Gastrocnemius medialis (tissue), 4 donors: ENCODE data around the gene ZG16B. TPM values are rescaled to one million over a fixed set of nuclear protein-coding genes. Genes with fewer than 3 reads are reported as not detected.

ENCODE experiments used
- ATAC-seq, 2 donors: fragments of 150-250 bp; one replicate each; pipeline ENCODE4 v1.9.1; 2016
- DNase-seq, 2 donors: peaks; one replicate each; pipeline ENCODE4 v3.0.0-alpha.2; 2019
- H3K27ac ChIP-seq, 4 donors: fragments of 200-600 bp; sonication (generic); 1 replicate in 1 of 4; 2 replicates in 3 of 4; pipeline ENCODE4 v1.5.1; 2016 to 2018; ENCODE audit warnings: mild to moderate bottlenecking in 2 of 4, moderate library complexity in 1 of 4
- H3K27me3 ChIP-seq, 3 donors: fragments of 200-600 bp; sonication (generic) in 2 of 3; 1 replicate in 1 of 3; 2 replicates in 2 of 3; pipeline versions ENCODE4 v1.5.1 to v1.6.0; 2016 to 2019; ENCODE audit warnings: mild to moderate bottlenecking in 1 of 3, moderate library complexity in 1 of 3
- H3K36me3 ChIP-seq, 2 donors: fragments of 200-600 bp; sonication (generic) in 1 of 2; one replicate each; pipeline ENCODE4 v1.5.1; 2017 to 2018
- H3K4me1 ChIP-seq, 2 donors: fragments of 200-600 bp; sonication (generic) in 1 of 2; one replicate each; pipeline ENCODE4 v1.5.1; 2016 to 2017; ENCODE audit warnings: mild to moderate bottlenecking in 2 of 2
- H3K4me3 ChIP-seq, 4 donors: fragments of 200-600 bp; sonication (generic) in 3 of 4; 1 replicate in 1 of 4; 2 replicates in 3 of 4; pipeline ENCODE4 v1.5.1; 2016 to 2019; ENCODE audit warnings: mild to moderate bottlenecking in 2 of 4
- H3K9me3 ChIP-seq, 3 donors: fragments of 200-600 bp; sonication (generic) in 2 of 3; 1 replicate in 1 of 3; 2 replicates in 2 of 3; pipeline ENCODE4 v1.5.1; 2016 to 2019
- CTCF ChIP-seq, 5 experiments: fragments of 450-650 bp in 3 of 5; fragments of 200-600 bp in 2 of 5; sonication (generic) in 2 of 5; IDR thresholded peaks in 4 of 5; conservative IDR thresholded peaks in 1 of 5; 1 replicate in 4 of 5; 2 replicates in 1 of 5; pipeline ENCODE4 v1.5.1; 2016 to 2019; ENCODE audit warnings: antibody characterized with exemption in 5 of 5, mild to moderate bottlenecking in 3 of 5, moderate library complexity in 3 of 5
- POLR2A ChIP-seq, 2 donors: fragments of 450-650 bp; IDR thresholded peaks; one replicate each; pipeline ENCODE4 v1.6.1; 2017; ENCODE audit warnings: antibody characterized with exemption in 2 of 2, mild to moderate bottlenecking in 2 of 2, moderate library complexity in 2 of 2
- in situ Hi-C, 4 donors: fragments of 200-750 bp; cut with MboI; loops; one replicate each; pipeline versions ENCODE4 v1.15.0 to v1.8.0; 2017; ENCODE audit warnings: low sequenced_read_pairs in 4 of 4
- intact Hi-C: fragments of 100-400 bp; cut with DNase I; formaldehyde crosslinking; loops from one replicate; pipeline ENCODE4 v1.15.1; 2023; ENCODE audit warnings: low total_unique reads
- total RNA-seq, 4 donors: library from RNA; depleted of rRNA; stranded (reverse); fragments of >200 nt; gene quantifications; one replicate each; pipeline versions ENCODE4 v1.1.0 to v1.2.3, GENCODE V29; 2016

Gene ZG16B
- total RNA-seq, 4 donors from 2014 or later, result not detected

GRCh38 chr16:2819179-2819938 lies 10.7 kb upstream of the ZG16B start:
- Histone ChIP-seq H3K27me3 (peaks cover 0 to 8% (median 3%) of the 10 kb centered on the region in 3 donors), H3K27ac (no peak overlapping the region), H3K36me3 (no peaks in the 10 kb centered on the region), H3K9me3 (no peaks in the 10 kb centered on the region), H3K4me1 (no peaks in the 10 kb centered on the region), H3K4me3 (no peak overlapping the region)
- no peak for ATAC-seq
- in situ Hi-C loops (no loop called here), intact Hi-C loops (no loop called here)
- TF ChIP-seq POLR2A (IDR thresholded peaks at IDR 0.05) (no peak), CTCF (IDR thresholded peaks at IDR 0.05 in 4 of 5, conservative IDR thresholded peaks at IDR 0.05 in 1 of 5) (no peak)
- no peak for DNase-seq

GRCh38 chr16:2819939-2820835 lies 9.9 kb upstream of the ZG16B start:
- H3K27me3 ChIP-seq, result peaks cover 0 to 7% (median 3%) of the 10 kb centered on the region in 3 donors

DNA sequence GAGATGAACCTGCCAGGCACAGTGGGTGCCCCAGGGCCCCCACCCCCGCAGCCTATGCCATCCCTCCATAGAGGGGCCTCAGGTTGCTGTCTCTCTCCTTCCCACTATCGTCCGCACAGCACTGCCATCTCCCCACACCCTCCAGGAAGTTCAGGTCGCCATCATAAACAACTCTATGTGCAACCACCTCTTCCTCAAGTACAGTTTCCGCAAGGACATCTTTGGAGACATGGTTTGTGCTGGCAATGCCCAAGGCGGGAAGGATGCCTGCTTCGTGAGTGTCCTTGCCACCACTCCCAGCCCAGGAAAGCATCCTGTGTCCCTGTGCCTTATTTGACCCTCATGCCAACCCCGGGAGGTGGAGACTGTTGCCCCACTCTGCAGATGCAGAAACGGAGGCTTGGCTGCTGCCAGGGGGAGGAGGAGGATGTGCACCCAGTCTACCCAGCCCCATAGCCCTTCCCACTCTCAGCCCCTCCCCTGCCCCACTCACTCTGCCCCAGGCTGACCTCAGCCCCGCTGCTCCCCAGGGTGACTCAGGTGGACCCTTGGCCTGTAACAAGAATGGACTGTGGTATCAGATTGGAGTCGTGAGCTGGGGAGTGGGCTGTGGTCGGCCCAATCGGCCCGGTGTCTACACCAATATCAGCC lies 9.1 kb upstream of the ZG16B start:
- TF ChIP-seq CTCF (IDR thresholded peaks at IDR 0.05 in 4 of 5, conservative IDR thresholded peaks at IDR 0.05 in 1 of 5), result no peak
- no peak for TF ChIP-seq POLR2A (IDR thresholded peaks at IDR 0.05)
- Histone ChIP-seq H3K36me3 (no peaks in the 10 kb centered on the region), H3K27ac (no peak overlapping the region), H3K4me3 (no peak overlapping the region), H3K4me1 (no peaks in the 10 kb centered on the region), H3K27me3 (peaks cover 0 to 5% (median 3%) of the 10 kb centered on the region in 3 donors), H3K9me3 (no peaks in the 10 kb centered on the region)
- intact Hi-C loops (no loop called here), in situ Hi-C loops (no loop called here)
- DNase-seq, result peak in 1 of 2 donors; percentile 7
- no peak for ATAC-seq

More at GRCh38 chr16:2819939-2820835, 9.9 kb upstream of the ZG16B start:
- intact Hi-C loops, result no loop called here
- TF ChIP-seq POLR2A (IDR thresholded peaks at IDR 0.05) (no peak), CTCF (IDR thresholded peaks at IDR 0.05 in 4 of 5, conservative IDR thresholded peaks at IDR 0.05 in 1 of 5) (no peak)
- H3K4me1 ChIP-seq, result no peaks in the 10 kb centered on the region
- no peak overlapping the region for H3K27ac ChIP-seq
- no peaks in the 10 kb centered on the region for H3K36me3 ChIP-seq
- in situ Hi-C loops, result no loop called here
- H3K4me3 ChIP-seq, result no peak overlapping the region
- peak in 1 of 2 donors; percentile 1 for DNase-seq
- ATAC-seq, result no peak
- no peaks in the 10 kb centered on the region for H3K9me3 ChIP-seq

DNA sequence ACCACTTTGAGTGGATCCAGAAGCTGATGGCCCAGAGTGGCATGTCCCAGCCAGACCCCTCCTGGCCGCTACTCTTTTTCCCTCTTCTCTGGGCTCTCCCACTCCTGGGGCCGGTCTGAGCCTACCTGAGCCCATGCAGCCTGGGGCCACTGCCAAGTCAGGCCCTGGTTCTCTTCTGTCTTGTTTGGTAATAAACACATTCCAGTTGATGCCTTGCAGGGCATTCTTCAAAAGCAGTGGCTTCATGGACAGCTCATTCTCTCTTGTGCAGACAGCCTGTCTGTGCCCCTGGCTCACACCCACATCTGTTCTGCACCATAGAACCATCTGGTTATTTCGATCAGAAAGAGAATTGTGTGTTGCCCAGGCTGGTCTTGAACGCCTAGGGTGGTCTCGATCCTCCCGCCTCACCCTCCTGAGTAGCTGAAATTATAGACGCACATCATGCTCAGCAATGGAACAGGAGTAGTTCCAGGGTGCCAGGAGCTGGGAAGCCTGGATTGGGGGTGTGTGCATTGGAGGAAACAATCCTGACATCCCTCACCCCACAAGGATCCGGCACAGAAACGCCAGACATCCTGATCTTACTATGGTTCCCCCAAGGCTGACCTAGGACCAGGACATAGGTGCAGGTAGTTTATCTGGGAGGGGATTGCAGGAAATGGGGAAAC lies 8.5 kb upstream of the ZG16B start:
- Histone ChIP-seq H3K27ac (no peak overlapping the region), H3K27me3 (peaks cover 0 to 5% (median 0%) of the 10 kb centered on the region in 3 donors), H3K9me3 (no peaks in the 10 kb centered on the region), H3K4me1 (no peaks in the 10 kb centered on the region), H3K4me3 (no peak overlapping the region), H3K36me3 (no peaks in the 10 kb centered on the region)
- TF ChIP-seq CTCF (IDR thresholded peaks at IDR 0.05 in 4 of 5, conservative IDR thresholded peaks at IDR 0.05 in 1 of 5), result no peak
- TF ChIP-seq POLR2A (IDR thresholded peaks at IDR 0.05), result no peak
- ATAC-seq (no peak), DNase-seq (peak in 1 of 2 donors; percentile 1)
- intact Hi-C loops (no loop called here), in situ Hi-C loops (no loop called here)
